HG02571 (cell line): ENCODE data around the gene GABRB1.
A peak's percentile ranks its signal among the peaks of the same experiment; 100 is the strongest.
"Not testable (repeated sequence)": the region's sequence is repeated elsewhere in the genome, so short reads cannot be mapped to it uniquely, and the experiment has no call there.

Source experiments
- ATAC-seq: cut with Tn5 transposase; IDR thresholded peaks from one replicate; pipeline ENCODE4 v1.9.1; 2021; ENCODE audit warnings: mild to moderate bottlenecking, moderate library complexity; ENCODE audit not compliant: unreplicated experiment

The GABRB1 gene

DNA sequence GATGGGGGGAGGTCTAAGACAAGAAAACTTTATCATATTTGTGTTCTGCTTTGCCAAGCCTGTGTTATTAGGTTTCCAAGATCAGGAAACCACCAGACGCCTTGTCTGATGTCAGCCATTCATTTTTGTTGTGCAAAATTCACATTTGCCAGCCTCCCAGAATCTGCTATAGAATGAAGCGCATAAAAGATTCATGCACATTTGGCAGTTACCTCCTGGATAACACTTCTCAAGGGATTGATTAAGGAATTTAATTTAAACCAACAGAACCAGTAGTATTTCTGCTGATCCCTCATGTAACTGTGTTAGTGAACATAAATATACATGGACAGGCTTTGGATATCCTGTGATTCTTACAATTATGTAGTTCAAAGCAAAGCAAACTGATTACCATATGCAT lies 244.2 kb downstream of the GABRB1 start:
- ATAC-seq: no peak

DNA sequence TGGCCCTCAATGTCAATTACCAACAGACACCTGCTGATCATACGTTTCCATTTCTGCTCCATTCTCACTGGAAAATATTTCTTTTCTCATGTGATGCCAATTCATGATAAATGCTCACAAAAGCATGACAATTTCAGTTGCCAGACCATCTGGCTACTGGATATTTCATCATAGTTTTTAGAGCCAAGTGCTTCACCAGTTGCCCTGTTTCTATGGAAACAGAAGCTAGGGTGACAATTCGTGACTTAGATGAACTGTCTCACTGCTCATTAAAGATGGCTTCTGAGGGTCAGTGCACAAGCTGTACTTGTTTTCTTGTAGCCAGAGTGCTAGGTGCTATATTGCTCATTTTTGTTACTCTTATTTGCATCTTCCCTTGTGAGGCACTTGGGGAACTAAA lies 247.3 kb downstream of the GABRB1 start:
- ATAC-seq: no peak

DNA sequence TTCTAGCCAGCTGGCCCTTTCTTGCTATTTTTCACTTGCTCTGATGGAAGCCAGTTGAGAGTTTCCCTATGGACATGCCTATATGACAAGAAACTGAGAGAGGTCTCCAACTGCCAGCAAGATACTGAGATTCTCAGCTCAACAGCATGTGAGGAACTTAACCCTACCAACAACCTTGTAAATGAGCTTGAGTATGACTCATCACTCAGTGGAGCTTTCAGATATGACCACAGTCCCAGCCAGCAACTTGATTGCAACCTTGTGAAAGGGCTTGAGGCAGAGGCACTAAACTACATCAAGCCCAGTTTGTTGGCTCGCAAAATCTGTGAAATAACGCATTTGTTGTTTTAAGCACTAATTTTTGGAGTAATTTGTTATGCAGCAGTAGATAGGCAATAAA lies 256.4 kb downstream of the GABRB1 start:
- no peak for ATAC-seq

DNA sequence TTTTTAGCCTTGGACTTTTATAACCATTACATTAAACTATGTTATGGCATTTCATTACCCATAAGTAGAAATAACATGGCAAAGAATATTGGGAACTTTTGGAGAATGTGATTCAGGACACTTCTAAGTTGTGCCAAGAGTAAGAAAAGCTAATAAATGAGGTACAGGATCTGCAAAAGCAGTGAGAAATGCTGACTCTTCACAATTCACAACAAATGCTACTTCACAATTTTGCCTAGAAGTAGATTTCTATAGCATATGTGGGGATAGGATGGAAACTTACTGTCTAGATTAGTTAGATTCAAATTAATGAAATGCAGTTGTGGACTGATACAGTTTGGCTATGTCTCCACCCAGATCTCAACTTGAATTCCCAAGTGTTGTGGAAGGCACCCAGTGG lies 258.4 kb downstream of the GABRB1 start:
- no peak for ATAC-seq

DNA sequence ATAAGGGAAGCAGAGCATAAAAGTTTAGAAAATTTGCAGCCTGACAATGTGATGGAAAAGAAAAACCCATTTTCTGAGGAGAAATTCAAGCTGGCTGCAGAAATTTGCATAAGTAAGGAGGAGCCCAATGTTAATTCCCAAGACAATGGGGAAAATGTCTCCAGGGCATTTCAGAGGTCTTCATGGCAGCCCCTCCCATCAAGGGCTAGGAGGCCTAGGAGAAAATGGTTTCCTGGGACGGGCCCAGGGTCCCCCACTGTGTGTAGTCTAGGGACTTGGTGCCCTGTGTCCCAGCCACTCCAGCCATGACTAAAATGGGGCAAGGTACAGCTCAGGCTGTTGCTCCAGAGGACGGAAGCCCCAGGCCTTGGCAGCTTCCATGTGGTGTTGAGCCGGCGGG lies 259.5 kb downstream of the GABRB1 start:
- not testable (repeated sequence) for ATAC-seq

DNA sequence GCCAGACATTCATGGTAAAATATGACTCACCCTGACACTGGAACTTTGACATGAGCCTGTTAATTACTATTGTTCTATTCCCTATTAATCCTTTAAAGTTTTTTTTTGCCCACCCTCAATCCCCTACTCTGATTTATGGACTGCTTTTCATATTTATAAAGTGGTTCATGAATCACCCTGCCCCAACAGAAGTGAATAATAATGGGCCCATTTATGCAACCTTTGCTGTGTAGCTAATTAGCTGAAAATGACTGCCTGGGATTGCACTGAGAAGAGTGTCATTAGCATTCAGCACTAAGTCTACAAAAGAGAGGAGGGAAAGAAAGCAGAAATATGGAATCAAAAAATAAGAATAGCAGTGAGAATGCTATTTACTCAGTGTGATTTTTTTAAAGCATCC lies 277.8 kb downstream of the GABRB1 start:
- no peak for ATAC-seq

DNA sequence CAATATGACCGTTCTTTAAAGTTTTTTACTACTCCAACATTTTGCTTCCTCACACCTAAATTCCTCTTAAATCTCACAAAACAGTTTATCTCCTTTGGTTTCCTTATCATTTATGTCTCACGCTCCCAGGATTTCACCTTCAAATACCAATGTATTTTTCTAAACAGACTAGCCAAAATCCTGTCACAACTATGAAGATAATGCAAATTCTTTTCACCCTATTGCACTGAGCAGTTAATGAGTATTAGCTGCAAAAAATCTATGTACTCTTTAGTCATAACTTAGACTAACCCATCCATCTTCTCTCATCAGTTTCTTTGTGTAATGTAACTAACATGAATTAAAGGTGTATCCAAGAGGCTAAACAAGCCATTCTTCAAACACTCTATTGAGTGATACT lies 280.8 kb downstream of the GABRB1 start:
- no peak for ATAC-seq

DNA sequence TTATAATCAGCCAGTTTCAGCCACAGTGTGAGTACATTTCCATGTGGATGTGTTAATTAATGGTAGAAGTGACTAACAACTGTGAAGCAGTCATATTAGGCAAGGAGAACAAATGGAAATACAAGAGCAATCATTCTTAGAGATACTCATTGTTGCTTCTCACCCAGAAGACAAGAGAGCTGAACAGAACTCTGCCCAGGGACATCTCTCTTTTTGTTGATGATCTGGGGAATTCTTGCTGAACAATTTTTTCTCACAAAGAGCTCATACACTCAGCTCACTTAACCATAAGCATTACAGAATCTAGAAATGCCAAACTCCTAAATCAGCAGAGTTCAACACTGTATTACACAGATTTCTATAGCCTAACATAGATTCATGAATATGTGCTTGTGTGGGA lies 282.0 kb downstream of the GABRB1 start:
- no peak for ATAC-seq

DNA sequence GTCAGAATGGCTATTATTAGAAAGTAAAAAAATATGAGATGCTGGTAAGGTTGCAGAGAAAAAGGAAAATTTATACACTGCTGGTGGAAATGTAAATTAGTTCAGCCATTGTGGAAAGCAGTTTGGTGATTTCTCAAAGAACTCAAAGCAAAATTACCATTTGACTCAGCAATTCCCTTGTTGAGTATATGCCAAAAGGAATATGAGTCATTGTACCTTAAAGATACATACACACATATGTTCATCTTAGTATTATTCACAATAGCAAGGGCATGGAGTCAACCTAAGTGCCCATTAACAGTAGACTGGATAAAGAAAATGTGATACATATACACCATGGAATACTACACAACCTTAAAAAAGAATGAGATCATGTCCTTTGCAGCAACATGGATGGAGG lies 284.0 kb downstream of the GABRB1 start:
- peak; percentile 74 for ATAC-seq

DNA sequence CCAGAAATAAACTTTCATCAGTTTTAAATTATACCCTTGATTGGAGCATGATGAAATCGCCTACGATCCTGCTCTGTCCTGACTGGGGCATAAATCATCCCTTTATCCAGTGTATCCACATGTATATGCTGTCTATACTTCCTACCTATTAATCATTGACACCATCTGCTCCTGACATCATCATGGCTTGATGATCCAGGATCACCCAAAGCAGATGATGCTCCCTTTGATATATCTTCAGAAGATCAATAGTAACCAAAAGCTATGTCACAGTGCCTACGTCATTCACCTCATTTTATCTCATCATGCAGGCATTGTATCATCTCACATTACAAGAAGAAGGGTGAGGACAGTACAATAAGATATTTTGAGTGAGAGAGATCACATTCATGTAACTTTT lies 294.7 kb downstream of the GABRB1 start:
- ATAC-seq: no peak

DNA sequence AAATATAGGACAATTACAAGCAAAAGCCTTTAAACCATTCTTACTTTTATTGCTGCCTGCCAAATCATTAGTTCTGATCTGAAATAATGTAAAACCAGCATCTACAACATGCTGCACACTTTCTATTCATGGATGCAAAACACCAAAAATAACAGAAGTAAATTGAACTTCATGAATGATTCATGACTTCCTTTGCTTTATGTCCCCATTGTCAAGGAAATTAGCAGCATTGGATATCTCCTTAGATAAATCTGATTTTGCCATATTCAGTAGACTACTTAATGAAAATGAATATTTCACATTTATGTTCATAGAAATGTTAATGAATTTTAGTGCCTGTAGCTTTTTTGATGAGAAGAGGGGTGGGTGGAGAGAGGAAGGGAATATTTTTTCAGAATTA lies 299.5 kb downstream of the GABRB1 start:
- ATAC-seq: no peak

DNA sequence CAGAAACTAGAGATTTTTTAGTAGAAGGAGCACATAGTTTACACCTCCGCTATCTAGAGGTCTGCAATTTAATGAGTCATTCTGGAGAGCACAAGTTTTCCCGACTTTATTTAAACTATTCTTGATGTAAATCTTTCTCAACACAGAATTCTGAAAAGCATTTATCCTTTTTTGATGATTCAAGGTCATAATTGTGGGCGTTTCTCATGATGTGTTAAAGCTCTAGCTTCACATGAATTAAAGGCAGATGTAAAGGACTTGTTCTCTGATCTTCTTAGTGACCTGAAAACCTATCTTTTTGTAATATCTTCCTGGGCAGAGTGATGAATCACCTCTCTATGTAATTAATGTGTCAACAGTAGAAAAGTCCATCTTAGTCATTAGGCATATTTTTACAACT lies 303.3 kb downstream of the GABRB1 start:
- ATAC-seq: no peak

DNA sequence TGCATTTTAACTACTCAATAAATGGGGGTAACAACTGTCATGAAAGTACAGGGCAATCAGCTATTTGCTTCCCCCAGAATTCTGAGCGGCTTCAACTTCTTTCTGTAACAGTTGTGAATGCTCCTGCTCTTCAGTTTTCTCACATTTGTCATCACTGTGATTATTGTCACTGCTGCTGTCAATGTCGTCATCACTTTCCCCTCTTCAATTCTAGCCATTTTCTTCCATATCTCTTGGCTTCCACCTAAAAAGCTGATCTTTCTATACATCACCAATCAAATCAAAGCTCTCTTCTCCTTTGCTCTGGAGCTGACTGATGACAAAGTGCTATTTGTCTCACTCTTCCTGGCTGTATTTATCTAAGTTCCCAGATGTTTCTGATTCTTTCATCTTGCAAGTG lies 306.5 kb downstream of the GABRB1 start:
- no peak for ATAC-seq

DNA sequence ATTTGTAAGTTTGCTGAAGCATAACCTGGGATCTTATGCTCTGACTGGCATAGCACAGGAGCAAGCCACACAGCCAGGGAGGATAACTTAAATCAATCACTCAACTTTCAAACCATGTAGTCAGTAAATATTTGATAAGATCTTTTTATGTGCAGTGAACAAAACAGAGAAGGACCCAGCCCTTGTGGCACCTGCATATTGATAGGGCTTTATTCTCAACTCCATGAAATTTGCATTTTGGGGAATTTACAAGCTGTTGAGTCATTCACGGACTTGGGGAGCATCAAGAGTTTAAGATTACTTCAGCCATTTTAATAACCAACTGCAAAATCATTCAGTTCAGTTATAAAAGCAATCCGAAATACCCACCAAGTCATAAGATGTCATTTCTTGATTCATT lies 309.5 kb downstream of the GABRB1 start:
- ATAC-seq: no peak

DNA sequence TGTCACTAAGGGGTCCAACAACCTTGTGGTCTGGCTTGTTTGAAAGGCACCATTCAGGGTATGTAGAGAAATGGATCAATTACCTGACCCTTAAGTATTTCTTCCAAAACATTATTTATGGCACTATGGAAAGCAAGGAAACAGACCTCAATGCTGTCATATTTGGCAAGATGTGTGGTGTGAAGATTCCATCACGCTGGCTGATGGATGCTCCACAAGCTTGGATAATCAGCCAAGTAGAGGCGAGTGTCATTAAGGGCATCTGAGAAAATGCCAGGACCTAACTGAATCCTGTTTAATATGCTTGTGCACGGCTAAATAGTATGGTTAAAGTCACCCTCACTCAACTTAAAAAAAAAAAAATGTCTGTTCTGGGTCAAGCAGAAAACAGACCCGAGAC lies 311.4 kb downstream of the GABRB1 start:
- no peak for ATAC-seq

DNA sequence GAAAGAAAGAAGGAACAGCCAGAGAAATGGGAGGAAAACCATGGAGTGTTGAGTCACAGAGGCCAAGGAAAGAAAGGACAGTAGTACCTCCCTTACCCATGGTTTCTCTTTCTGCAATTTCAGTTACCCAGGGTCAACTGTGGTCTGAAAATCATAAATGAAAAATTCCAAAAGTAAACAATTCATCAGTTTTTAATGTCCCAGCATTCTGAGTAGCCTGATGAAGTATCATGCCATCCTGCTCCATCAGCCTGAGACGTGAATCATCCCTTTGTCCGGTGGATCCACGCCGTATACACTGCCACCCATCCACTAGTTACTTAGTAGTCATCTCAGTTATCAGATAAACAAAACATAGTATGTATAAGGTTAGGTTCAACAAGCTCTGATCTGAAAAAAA lies 318.0 kb downstream of the GABRB1 start:
- no peak for ATAC-seq

DNA sequence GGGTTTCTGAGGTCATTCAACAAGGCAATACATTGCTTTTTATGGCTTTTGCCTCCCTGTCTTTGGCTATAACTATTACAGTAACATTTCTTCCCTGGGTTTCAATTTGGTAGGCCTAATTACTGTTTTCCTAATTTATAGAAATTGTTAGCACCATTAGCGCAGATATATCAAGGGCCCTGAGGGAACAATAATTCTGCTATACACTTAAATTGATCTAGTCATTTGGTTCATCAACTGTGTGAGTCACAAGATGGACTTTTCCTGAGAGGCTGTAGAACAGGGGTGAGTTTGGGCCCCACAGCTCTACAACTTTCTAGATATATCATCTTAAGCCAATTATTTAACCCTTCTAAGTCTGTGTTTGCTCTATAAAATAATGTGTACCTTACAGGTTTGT lies 324.2 kb downstream of the GABRB1 start:
- ATAC-seq: no peak

DNA sequence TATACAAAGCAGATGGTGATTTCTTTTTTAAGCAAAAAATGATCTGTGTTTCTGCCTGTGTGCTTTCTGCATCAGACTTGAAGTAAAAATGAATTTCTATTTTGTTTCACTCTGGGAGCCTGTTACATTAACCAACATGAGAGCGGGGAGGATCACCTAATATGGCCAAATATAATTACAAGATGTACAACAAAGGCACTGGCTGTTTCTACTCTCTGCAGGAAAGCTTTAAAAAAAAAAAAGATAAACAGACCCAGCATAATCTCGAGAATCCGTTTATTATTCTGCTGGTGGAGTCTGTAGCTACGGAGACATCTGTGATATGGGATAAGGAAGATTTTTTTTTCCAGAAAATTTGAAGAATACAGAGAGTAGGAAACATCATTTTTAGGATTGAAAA lies 328.5 kb downstream of the GABRB1 start:
- ATAC-seq: no peak

DNA sequence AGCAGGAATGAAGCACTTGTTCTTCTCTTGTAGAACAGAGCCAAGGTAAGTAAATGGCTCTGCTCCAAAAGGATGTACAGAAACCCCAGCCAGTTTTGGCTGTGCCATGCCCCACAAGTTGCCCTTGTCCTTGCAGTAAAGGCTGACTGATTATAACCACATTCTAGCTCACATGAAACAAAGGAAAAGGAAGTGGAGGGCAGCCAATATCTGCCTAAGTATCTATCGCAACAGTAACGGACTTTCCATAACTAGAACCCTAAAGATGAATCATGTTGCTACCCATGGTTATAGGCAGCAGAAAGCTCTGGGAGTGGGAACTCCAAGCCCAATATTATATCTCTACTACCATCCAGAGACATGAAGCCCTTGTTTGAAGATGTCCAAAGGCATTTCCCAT lies 336.4 kb downstream of the GABRB1 start:
- no peak for ATAC-seq

DNA sequence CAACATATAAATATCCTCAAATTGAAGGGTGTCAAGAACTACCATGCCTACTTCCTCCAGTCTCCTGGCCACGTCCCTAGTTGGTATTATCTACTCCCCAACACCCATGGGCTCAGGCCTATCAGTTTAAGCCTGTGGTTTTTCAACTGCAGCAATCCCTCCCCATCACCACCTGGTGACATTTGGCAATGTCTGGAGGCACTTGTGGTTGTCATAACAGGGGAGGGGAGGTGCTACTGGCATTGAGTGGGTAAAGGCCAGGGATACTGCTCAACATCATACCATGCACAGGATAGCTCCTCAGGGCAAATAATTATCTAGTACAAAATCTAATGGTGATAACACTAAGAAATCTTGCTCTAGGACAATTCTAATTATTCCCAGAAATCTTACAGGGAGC lies 336.8 kb downstream of the GABRB1 start:
- no peak for ATAC-seq

DNA sequence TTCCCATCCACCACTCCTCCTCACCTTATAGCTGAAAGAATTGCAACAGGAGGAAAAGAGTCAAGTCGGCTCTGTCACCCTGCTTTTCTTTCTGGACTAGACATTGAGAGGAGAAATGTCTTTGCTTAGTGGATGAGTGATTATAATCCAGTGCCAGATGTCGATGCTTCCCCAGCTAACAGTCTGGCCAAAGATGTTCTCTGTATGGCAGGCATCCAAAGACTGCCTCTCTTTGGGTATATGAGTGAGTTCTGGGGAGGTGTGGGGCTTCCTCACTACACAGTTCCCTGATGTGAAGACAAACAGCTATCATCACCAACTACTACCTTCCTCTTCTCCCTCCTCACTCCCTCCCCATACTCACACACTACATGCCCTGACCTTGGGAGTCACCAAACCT lies 341.2 kb downstream of the GABRB1 start:
- ATAC-seq: no peak

DNA sequence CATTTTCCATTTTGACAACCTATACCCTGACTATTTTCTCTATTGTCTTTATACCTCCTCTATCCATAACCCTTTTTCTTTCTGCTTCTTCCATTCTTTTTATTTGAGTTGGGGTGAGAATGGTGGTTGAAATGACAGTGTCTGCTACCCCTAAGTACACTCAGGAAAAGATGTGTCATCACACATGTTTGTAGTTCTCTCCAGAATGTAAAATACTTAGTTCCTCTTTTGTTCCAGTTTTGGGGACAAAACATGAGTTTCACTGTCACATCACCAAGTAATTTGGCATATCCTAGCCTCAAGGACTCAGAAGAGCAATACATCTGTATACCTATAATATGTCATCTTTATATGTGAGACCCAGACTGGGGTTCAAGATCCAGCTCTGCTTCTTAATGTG lies 341.8 kb downstream of the GABRB1 start:
- ATAC-seq: no peak

DNA sequence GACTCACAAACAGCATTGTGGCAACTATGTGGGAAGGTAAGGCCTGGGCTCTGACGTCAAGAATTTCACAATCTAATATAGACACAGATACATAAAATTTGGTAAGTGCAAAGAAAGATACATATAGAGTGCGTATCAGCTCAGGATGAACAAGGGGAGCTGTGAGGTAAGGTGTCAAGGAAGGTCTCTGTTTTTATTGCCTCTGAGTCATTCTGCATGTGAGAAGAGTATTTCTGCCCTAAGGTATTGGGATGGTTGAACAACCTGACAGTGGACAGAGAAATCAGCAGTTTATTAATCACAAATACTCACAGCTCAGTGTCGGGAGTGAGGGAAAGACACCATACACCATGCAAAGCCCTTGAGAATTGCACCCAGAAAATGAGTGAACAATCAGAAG lies 342.3 kb downstream of the GABRB1 start:
- no peak for ATAC-seq

DNA sequence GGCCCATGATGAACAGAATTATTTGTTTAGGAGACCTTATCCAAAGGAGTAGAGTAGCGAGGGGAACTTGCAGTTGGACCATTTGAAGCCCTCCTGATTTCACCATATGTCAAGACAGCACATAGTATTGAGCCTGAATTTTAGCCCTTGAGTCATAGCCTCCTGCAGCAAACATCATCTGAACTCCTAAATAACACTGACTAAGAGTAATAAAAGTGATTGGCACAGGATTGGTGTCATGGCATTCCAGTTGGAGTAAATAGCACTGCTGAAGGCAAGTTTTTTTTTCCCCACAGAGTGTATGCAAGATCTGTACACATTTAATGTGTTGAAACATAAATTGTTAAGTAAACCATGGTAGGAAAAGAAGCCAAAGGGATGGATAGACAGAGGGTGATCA lies 343.1 kb downstream of the GABRB1 start:
- no peak for ATAC-seq
